ENCODE results near the gene SLC35F5.
"Not testable (repeated sequence)": the region's sequence is repeated elsewhere in the genome, so short reads cannot be mapped to it uniquely, and the experiment has no call there.

SLC35F5 gene

GRCh38 chr2:113755035-113755834 lies 1.2 kb downstream of the SLC35F5 start:
- DNase-seq = no peak

- DNase-seq = no peak
Measured at GRCh38 chr2:113754160-113754559, 2.3 kb downstream of the SLC35F5 start.

- no peak for DNase-seq
Measured at GRCh38 chr2:113750385-113750784, 6.1 kb downstream of the SLC35F5 start.

GRCh38 chr2:113741091-113741490 lies 15.4 kb downstream of the SLC35F5 start:
- DNase-seq = no peak

GRCh38 chr2:113739849-113740248 lies 16.6 kb downstream of the SLC35F5 start:
- DNase-seq = no peak

GRCh38 chr2:113734185-113734584 lies 22.3 kb downstream of the SLC35F5 start:
- no peak for DNase-seq

- no peak for DNase-seq
Measured at GRCh38 chr2:113724010-113724409, 32.4 kb downstream of the SLC35F5 start.

GRCh38 chr2:113723411-113723810 lies 33.0 kb downstream of the SLC35F5 start:
- DNase-seq = no peak

- DNase-seq = no peak
Measured at GRCh38 chr2:113720167-113720566, 36.3 kb downstream of the SLC35F5 start.

- DNase-seq = peak; percentile 77
Measured at GRCh38 chr2:113716291-113716690, 40.2 kb downstream of the SLC35F5 start.

GRCh38 chr2:113712941-113713340 lies 43.5 kb downstream of the SLC35F5 start:
- DNase-seq = no peak

GRCh38 chr2:113711851-113712250 lies 44.6 kb downstream of the SLC35F5 start:
- no peak for DNase-seq

GRCh38 chr2:113709022-113709421 lies 47.4 kb downstream of the SLC35F5 start:
- no peak for DNase-seq

- no peak for DNase-seq
Measured at GRCh38 chr2:113707106-113707505, 49.3 kb downstream of the SLC35F5 start.

- DNase-seq = no peak
Measured at GRCh38 chr2:113705982-113706523, 50.4 kb downstream of the SLC35F5 start.

GRCh38 chr2:113704300-113704993 lies 52.0 kb downstream of the SLC35F5 start:
- not testable (repeated sequence) for DNase-seq

GRCh38 chr2:113703386-113704299 lies 52.8 kb downstream of the SLC35F5 start:
- no peak for DNase-seq

- DNase-seq = no peak
Measured at GRCh38 chr2:113700186-113700841, 56.1 kb downstream of the SLC35F5 start.

- DNase-seq = no peak
Measured at GRCh38 chr2:113698892-113699447, 57.5 kb downstream of the SLC35F5 start.

GRCh38 chr2:113698251-113698650 lies 58.2 kb downstream of the SLC35F5 start:
- not testable (repeated sequence) for DNase-seq

- no peak for DNase-seq
Measured at GRCh38 chr2:113697516-113697915, 58.9 kb downstream of the SLC35F5 start.

GRCh38 chr2:113694438-113694837 lies 62.0 kb downstream of the SLC35F5 start:
- DNase-seq = no peak
